Fibroblast of lung (primary cell): ENCODE data around the gene CDH1.

Experiments
- CTCF ChIP-seq, 2 donors: IDR thresholded peaks in 1 of 2; conservative IDR thresholded peaks in 1 of 2; 1 replicate in 1 of 2; 2 replicates in 1 of 2; pipeline ENCODE4 v1.5.1; 2011 to 2012; ENCODE audit warnings: low read length in 2 of 2, control low read depth in 1 of 2, inconsistent platforms in 1 of 2, low read depth in 1 of 2, mild to moderate bottlenecking in 1 of 2
- EZH2 ChIP-seq: IDR thresholded peaks from 2 replicates; pipeline ENCODE4 v1.5.1; 2012; ENCODE audit warnings: low read length, control low read depth, mild to moderate bottlenecking; ENCODE audit errors: missing control alignments

GRCh38 chr16:68883685-68884084 is 146.6 kb downstream of the CDH1 start:
- no peak for TF ChIP-seq CTCF (conservative IDR thresholded peaks at IDR 0.05 in 1 of 2, IDR thresholded peaks at IDR 0.05 in 1 of 2; ENCODE audit: low read depth in 1 of 2, low read length in 2 of 2)
- TF ChIP-seq EZH2: no peak
